HG02870 (cell line): ENCODE results near the gene PGGHG.
"Not testable (repeated sequence)": the region's sequence is repeated elsewhere in the genome, so short reads cannot be mapped to it uniquely, and the experiment has no call there.

ENCODE experiments used
- ATAC-seq: cut with Tn5 transposase; IDR thresholded peaks from one replicate; pipeline ENCODE4 v1.9.1; 2021; ENCODE audit warnings: mild to moderate bottlenecking, moderate library complexity; ENCODE audit not compliant: unreplicated experiment

The PGGHG gene

DNA sequence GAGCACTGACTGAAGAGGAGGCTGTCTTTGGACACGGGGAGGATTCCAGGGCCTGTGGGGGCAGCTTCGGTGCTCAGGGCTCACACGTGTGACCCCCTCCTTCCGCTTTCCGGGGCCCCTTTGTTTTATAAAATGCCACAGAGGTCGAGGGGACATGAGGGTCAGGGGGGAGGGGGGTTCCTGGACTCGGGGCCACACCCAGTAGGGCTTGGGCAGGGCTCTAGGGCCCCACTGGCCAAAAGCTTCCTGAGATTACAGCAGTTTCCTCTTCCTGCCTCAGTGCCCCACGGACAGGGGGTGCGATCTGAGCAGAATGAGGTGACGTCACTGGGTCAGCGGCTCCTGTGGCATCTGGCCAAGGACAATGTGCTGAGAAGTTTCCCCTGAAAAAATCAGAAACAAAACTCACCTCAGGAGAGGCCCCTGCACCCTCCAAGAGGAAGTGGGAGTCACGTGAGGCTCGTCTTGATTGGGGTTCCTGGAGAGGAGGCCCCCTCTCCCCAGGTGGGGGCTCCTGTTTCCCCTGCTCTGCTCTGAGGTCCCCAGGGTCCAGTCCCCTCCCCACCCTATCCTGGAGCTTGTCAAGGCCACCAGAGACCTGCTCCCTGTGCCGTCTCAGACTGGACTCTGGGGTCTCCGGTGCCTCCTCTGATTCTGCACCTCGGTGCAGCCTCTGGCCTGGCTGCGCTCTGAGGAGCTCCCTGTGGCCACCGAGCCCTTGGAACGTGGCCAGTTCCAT is 38.1 kb downstream of the PGGHG start:
- ATAC-seq: peak; percentile 58

DNA sequence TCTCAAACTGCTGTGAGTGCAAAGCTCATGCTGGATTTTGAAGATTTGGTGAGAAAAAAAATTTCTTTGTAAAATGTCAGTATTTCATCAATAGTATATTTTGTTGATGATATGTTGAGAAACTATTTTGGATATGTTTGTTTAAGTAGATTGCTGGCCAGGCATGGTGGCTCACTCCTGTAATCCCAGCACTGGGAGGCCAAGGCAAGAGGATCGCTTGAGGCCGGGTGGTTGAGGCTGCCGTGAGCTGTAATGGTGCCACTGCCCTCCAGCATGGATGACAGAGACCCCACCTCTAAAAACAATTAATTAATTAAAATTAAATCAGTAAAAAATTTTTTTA is 38.6 kb downstream of the PGGHG start:
- ATAC-seq: no peak

DNA sequence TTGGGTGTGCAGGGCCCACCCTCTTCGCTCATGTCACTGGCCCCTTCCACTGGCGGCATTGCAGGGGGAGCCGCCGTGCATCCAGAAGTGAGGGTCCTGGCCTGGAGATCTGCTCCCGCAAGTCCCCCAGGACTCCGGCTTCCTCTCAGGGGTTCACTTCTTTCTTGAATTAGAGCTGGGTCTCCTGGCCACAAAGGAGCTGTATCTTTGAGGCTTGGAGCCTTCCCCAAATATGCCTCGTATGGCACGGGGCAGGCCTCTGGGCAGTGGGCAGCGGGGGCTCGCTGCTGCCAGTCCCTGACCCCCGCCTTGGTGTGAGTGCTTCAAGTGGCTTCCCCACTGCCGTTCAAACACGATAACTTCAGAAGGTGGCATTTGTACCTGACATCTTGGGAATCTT is 39.1 kb downstream of the PGGHG start:
- no peak for ATAC-seq

DNA sequence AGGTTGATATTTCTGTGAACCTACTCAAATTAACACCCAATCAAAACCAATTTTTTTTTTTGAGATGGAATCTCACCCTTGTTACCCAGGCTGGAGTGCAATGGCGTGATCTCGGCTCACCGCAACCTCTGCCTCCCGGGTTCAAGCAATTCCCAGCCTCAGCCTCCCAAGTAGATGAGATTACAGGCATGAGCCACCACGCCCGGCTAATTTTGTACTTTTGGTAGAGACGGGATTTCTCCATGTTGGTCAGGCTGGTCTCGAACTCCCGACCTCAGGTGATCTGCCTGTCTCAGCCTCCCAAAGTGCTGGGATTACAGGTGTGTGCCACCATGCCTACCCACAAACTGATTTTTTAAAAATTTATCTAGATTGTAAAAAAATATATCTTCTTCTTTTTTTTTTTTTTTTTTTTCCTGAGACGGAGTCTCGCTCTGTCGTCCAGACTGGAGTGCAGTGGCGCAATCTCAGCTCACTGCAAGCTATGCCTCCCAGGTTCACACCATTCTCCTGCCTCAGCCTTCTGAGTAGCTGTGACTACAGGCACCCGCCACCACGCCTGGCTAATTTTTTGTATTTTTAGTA is 39.7 kb downstream of the PGGHG start:
- ATAC-seq: not testable (repeated sequence)

DNA sequence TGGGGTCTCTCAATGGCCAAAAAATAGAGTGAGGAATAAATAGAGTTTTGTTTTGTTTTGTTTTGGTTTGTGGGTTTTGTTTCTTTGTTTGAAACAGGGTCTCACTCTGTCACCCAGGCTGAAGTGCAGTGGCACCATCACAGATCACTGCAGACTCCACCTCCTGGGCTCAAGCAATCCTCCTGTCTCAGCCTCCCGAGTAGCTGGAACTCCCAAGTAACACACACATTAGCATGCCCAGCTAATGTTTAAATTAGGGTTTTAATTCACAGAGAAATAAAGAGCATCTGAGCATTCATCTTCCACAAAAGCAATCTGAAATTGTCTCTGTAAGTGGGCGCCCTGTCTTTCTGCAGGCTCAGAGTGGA is 40.9 kb downstream of the PGGHG start:
- no peak for ATAC-seq

DNA sequence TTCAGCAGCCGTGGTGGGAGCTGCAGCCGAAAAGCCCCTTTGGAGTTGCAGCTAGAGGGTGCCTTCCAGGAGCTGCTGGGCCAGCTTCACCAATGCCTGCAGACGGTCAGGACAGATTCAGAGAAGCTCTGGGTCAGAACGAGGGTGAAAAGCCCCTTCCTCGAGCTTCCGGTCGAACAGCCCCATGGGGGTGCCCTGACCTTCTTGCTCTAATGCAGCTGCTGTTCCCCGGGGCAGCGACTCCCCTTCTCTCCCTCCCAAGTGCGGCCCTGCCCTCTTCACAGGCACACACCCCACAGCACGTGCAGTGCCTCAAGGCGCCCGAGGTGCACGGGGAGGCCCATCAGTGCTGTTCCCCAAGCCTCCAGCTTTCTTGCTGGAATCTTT is 41.4 kb downstream of the PGGHG start:
- no peak for ATAC-seq

DNA sequence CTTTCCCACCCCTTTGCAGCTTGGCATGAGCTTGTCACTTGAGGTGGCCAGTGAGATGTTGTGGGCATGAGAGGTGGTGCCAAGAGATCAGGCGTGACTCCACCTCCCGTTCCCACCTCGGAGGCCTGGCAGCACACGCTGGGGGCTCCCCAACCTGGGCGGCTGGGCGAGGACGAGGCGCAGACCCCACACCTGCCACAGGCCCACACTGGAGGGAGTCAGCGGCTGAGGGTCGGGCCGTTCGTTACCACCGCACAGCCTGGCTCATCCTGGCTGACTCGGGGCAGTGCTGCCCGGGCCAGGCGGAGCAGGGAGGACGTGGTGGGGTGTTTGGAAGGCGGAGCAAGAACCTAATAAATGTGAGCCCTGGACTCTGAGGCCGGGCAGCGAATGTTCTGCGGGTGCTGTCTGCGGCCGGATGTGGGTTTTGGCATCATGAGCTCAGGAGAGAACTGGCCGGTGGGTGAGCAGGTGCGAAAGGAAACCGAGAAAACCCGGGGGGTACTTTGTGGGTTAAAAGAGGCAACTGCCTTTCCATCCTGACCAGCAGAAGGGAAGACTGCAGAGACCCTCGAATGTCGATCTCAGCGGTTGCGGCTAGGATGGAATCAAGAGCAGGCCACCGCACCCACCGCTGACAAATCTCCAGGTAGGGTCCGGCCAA is 41.9 kb downstream of the PGGHG start:
- ATAC-seq: no peak

DNA sequence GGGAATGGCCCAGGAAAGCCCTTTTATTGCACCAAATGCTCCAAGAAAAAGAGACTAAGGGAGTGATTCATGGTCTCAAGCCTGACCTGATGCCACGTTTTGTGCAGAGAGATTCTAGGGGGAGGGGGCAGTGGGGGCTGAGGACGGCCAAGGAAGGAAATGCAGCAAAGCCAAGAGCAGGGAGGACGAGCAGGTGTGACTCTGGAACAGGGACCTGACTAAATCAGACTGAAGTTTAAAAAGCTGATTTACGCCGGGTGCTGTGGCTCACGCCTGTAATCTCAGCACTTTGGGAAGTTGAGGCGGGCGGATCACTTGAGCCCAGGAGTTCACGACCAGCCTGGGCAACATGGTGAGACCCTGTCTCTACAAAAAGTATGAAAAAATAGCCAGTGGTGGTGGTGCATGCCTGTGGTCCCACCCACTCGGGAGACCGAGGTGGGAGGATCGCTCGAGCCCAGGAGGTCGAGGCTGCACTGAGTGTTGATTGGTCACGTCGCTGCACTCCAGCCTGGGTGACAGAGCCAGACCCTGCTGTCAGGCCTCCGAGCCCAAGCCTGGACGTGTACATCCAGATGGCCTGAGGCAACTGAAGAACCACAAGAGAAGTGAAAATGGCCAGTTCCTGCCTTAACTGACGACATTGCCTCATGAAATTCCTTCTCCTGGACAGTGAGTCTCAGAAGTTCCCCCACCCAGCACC is 42.6 kb downstream of the PGGHG start:
- no peak for ATAC-seq

DNA sequence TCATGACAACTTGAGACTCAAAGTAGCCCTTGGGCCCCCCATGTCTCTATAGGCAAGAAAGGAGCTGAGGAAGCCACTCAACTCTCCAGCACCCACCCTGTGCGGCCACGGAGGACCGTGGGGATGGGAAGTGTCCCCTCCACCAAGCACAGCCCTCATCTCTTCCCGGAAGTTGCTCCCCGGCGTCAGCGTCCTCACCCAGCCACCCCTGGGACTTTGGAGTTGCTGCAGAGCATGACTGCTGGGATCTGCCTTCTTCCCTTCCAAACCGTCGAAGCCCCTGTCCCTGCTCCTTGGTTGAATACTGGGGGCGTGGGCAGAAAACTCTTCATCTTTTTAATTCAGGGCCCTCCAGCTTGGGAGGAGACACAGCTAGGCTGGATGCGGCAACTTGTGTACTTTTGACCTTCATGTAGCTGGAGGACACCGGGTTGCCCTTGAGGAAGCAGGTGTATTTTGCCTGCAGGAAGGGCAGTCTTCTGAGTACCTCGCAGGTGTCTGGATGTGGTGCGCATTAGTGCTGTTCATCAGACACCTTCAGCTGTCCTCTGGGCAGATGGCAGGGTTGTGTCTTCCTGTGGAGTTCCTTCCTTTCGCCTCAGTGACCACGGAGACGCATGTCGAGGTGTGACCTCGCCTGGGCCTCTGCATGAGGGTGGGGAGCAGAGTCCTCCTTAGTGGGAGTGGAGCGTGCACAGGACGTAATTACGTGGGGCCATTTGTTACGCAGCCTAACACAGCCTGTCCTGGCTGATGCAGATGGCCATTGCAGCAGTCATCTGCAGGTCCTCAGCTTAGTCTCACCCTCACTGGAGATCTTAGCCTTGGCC is 43.9 kb downstream of the PGGHG start:
- ATAC-seq: no peak

DNA sequence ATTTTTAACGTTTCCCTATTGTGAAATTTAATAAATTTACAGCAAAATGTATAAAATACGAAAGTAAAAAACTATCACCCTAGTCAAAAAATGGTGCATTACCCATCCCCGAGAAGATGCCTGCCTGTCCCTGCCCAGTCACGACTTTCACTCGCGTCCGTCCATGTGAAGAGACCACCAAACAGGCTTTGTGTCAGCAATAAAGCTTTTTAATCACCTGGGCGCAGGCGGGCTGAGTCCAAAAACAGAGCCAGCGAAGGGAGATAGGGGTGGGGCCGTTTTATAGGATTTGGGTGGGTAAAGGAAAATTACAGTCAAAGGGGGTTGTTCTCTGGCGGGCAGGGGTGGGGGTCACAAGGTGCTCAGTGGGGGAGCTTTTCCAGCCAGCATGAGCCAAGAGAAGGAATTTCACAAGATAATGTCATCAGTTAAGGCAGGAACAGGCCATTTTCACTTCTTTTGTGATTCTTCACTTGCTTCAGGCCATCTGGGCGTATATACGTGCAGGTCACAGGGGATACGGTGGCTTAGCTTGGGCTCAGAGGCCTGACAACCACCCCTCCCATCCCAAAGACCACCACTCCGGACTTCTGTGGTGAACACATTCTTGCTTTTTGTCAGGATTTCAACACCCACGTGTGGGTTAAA is 44.8 kb downstream of the PGGHG start:
- ATAC-seq: not testable (repeated sequence)

DNA sequence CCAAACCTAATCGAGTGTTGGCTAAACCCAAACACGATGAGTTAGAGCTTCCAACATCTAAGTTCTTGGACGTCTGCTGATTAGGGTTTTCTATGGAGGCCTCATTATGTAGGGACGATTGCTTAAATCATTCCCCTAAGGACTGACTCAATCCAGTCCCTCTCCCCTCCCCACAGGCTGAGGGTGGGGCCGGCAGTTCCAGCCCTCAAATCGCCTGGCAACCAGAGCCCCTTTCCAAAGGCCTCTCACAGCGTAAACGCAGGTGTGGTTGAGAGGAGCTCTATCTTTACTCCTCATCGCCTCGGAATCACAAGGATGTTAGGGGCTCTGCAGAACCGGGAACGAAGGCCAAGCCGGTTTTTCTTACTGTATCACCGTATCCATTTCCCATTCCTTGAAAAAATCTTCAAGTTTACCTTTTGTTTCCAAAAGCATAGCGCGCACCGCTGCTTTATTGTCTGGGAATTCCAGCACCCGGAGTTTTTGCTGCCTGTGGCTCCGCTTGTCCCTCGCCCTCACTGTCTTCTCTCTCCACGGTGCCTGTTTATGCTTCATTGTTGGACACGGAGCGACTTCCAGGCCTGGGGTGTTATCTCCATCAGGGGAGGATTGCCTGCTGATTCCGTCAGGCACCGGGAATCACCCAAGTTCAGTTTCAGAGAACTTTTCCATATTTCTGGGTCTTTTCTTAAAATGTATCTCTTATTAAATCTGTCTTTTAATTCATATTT is 45.5 kb downstream of the PGGHG start:
- no peak for ATAC-seq

DNA sequence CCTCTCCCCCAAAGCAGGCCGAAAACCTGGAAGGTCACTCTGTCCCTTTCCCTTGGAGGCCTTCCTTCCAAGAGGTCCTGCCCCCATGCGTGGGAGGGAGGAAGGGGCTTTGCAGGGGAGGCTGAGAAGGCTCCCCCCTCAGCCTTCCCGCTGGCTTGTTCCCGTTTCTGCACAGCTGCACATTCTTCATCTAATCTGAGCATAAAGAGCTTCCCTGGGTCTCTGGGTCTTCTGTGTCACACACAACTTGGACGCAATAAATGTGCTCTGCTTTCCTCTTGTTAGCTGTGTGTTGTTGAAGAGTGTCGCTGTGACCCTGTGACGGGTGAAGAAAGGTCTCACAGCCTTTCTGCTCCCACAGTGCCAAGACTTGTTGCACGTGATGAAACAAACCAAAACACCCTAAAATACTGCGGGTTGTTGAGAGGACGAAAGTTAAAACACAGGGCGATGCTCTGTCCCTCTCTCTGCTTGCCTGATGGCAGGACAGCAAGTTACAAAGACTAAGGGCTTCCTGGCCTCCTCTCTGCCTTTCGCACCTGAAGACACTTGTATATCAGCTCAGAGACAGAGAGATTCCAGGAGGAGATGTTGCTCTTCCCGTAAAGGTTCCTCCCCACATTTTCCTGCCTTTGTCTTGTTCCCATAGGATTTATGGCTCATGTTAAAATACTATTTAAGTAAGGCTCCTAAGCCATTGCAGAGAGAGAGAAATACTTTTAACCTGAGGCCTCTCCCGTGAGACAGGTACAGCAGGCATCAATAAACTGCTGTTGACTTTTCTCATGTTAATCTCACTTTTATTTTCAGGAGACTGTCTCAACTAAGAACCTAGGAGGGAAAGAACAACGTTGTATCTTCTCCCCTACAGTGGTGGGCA is 47.1 kb downstream of the PGGHG start:
- ATAC-seq: no peak

DNA sequence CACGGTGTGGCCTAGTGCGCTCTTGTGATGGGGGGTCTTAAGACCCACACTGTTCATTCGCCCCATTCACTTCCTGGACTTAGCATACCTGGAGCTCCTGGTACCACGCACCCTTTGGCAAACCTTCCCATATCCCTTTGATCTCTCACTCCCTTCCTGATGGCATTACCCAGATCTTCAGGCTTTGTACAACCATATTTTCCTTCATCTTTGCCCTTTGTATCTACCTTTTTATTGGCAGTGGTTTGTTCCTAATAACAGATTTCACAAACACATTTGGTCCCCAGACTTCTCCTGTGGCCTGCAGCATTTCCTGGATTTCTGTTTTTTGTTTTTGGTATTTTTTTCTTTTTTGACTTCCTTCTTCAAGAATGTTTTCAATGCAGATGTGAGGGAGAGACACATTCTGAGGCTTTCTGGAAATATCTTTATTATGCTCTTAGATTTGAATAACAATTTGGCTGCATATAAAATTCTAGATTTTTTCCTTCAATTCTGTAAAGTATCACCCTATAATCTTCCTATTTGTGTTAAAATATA is 47.8 kb downstream of the PGGHG start:
- ATAC-seq: no peak

DNA sequence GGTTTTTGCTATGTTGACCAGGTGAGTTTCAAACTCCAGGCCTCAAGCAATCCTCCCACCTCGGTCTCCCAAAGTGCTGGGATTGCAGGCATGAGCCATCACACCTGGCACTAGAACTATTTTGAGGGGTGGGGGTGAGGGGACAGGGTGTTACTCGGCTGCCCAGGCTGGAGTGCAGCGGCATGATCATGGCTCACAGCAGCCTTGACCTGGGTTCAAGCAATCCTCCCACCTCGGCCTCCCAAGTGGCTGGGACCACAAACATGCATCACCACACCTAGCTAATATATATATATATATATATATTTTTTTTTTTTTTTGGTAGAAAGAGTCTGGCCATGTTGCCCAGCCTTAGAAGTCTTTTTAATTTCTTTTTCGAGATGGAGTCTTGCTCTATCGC is 48.8 kb downstream of the PGGHG start:
- ATAC-seq: no peak

DNA sequence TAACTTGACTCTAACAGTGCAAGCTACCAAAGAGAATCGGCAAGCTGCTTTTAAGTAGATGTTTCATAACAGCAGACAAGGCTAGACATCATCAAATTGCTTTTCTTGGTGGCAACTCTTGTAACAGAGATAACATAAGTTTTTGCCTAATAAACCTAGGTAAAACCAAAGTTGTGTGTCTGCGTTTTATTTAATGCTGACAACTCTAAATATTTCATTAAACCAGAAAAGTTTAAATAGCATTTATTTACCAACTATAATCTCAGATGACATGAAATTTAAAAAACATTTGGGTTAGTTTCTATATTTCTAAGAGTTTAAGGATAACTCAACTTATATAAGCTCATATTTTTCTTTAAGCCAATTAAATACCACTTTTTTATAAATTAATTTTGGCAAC is 51.0 kb downstream of the PGGHG start:
- ATAC-seq: no peak

DNA sequence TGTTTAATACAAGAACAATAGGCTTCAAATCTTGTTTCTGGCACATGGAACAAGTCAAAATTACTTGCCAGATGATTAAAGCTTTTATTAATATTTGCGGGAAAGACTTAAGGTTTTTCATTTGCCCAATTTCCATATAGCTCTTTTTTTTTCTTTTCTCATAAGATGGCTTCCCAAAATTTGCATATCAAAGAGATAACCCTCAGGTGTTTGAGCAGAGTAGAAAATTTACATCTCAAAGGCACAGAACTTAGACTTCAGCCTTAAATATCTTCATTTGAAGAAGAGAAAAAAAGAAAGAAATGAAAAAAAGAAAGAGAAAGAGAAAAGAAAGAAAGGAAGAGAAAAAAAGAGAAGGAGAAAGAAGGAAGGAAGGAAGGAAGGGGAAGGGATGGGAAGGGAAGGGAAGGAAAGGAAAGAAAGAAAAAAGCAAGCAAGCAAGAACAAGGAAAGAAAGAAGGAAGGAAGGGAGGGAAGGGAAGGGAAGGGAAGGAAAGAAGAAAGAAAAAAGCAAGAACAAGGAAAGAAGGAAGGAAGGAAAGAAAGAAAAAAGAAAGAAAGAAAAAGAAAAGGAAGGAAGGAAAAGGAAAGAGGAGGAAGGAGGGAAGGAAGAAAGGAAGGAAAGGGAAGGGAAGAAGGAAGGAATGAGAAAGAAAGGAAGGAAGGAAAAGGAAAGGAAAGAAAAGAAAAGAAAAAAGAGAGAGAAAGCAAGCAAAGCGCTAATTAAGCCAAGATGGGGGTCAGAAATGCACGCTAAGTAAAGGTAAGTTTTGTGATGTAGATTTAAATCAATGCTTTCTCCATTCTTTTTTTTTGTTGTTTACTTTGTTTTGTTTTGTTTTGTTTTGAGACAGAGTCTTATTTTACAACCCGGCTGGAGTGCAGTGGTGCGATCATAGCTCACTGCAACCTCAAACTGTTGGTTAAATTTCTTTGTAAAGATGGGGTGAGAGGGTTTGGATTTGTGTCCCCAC is 51.9 kb downstream of the PGGHG start:
- ATAC-seq: no peak

DNA sequence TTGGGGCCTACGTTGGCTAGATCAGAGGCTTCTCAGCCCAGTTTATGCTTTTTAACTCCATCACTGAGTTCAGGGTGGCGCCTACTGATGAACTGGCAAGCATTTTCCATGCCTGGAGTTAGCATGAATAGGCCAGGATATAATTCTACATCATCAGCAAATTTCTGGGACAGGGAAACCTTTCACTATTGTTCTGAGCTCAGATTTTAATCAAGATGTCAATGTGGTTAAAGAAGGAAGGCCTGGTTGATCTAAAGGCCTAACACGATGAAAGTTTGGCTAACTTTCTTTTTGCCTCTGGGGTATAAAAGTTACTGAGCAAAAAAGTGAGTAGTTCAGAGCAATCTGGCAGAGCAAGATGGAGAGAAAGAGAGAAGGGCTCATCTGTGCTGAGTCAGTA is 53.4 kb downstream of the PGGHG start:
- ATAC-seq: no peak
